ENCODE results near the gene NUDT8. TPM values are rescaled to one million over a fixed set of nuclear protein-coding genes. Genes with fewer than 3 reads are reported as not detected.

NUDT8 gene, protein sequence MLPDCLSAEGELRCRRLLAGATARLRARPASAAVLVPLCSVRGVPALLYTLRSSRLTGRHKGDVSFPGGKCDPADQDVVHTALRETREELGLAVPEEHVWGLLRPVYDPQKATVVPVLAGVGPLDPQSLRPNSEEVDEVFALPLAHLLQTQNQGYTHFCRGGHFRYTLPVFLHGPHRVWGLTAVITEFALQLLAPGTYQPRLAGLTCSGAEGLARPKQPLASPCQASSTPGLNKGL
- total RNA-seq (2022; extraction: Qiagen RNA extraction): 7.3 to 15.3 TPM (median 14.6 TPM) in 5 replicates

DNA sequence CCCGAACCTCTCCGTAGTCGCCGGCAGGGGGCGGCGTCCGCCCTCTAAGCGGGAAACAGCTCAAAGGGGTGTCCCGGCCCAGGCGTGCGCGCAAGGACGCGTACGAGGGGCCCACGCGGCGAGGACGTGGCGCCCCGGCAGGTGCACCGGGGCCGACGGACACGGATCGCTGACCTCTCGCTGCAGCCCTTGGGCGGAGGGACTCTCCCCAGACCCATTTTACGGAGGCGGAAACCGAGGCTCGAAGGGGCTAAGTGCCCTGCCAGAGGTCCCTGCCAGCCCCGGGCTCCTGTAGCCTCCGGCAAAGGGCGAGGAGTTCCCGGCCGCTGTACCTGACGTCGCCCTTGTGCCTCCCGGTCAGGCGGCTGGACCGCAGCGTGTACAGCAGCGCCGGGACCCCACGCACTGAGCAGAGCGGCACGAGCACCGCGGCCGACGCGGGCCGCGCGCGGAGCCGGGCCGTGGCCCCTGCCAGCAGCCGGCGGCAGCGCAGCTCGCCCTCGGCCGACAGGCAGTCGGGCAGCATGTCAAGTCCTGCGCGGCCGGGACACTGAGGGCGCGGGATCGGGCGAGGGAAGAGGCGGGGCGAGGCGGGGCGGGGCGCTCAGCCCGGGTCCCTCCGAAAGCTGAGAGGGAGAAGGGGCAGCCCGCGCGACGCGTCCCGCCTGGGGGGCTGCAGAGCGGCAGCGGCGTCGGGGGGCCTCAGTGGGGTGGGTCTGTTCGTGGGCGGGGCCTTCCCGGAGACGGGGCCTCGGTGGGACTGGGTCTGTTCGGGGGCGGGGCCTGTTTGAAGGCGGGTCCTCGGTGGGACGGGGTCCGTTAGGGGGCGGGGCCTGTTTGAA, at the start of gene NUDT8:
Gene NUDT8 (minus strand): TSS at position 552 of the 842 bp plus-strand sequence. CDS start 26 bp downstream, at position 526.

DNA sequence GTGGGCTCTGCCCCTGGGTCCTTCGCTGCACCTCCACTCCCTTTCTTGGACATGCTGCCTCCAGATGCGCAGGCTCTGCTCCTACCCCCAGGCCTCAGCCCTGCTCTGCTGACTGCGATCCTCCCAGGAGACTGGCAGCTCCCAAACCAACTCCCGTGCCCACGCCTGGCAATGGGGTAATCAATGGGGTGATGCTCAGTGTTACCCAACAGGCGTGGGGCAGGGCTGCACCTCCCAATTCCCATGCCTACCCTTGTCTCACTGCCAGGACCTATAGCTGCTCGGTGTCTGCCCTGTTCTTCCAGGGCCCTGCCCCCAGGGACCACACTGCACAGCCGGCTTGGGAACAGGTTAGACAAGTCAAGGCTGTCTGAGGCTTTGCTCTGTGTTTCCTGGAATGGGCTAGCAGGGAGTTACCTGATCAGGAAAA, 44.7 kb upstream of the NUDT8 start, which contains the start of gene ALDH3B2:
Gene ALDH3B2 (minus strand): TSS at position 182 of the 430 bp plus-strand sequence. CDS start 7,688 bp downstream, outside the sequence.

DNA sequence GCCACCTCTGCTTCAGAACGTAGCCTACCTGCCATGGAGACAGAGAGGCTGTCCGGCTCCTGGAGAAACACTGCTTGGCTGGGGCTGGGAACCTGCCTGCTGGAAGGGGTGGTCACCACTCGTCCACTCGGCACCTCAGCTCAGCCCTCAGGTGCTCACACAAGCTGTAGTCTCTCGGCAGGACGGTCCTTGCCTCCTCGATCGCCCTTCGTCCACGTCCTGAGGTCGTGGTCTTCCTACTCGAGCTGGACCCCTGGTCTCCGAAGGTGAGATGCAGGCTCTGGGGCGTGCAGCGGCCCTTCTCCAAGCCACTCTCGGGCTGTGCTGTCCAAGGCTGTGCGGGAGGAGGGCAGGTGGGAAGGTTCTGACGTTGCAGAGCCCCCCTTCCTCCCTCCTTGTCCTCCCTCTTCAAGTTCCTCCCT, 9.7 kb upstream of the NUDT8 start, which contains the start of gene TBX10:
Gene TBX10 (minus strand): TSS at position 326 of the 422 bp plus-strand sequence. CDS start 291 bp downstream, at position 35.

DNA sequence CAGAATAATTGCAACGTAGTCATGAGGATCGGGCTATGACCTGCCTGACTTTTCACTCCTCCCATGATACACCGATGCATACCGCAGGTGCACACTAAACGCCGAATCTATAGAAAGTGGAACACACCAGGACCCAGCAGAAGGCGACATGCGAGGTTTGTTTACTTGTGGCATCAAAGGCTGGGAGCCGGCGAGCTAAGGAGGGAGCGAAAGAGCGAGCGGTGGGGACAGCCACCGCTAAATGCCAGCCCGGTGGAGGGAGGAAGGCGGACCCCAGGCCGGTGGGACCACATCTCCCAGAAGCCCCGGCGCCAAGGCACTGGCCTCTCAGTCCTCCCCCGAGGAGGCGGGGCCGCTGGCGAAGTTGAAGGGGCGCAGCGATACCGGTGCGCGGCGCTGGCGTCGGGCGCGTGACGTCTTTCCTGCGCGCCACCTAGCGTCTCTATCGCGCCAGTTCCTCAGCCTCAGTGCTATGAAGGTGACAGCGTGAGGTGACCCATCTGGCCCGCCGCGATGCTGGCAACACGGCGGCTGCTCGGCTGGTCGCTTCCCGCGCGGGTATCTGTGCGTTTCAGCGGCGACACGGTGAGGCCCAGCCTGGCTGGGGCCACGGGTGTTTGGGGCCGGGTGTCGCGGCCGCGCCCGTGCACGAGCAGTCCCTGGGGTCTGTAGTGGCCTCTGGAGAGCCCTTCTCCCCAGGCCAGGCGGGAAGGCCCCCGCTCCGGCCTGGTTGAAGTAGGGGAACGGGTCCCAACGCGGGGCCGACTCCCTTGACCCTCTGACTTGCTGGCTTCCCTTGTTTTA, 23.0 kb downstream of the NUDT8 start, which contains the start of gene NDUFV1:
Gene NDUFV1 (plus strand): TSS at position 445 of the 804 bp plus-strand sequence. CDS start 69 bp downstream, at position 514.

DNA sequence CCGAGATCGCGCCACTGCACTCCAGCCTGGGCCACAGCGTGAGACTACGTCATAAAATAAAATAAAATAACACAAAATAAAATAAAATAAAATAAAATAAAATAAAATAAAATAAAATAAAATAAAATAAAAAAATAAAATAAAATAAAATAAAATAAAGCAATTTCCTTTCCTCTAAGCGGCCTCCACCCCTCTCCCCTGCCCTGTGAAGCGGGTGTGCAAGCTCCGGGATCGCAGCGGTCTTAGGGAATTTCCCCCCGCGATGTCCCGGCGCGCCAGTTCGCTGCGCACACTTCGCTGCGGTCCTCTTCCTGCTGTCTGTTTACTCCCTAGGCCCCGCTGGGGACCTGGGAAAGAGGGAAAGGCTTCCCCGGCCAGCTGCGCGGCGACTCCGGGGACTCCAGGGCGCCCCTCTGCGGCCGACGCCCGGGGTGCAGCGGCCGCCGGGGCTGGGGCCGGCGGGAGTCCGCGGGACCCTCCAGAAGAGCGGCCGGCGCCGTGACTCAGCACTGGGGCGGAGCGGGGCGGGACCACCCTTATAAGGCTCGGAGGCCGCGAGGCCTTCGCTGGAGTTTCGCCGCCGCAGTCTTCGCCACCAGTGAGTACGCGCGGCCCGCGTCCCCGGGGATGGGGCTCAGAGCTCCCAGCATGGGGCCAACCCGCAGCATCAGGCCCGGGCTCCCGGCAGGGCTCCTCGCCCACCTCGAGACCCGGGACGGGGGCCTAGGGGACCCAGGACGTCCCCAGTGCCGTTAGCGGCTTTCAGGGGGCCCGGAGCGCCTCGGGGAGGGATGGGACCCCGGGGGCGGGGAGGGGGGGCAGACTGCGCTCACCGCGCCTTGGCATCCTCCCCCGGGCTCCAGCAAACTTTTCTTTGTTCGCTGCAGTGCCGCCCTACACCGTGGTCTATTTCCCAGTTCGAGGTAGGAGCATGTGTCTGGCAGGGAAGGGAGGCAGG, 46.2 kb downstream of the NUDT8 start, which contains the start of gene GSTP1:
Gene GSTP1 (plus strand): TSS at position 566 of the 958 bp plus-strand sequence. CDS start 32 bp downstream, at position 598.

Other genes starting within 250 kb of the NUDT8 start
- 20.0 to 29.1 TPM (median 28.0 TPM) in 5 replicates for gene RAD9A, start 238.0 kb downstream of the NUDT8 start, total RNA-seq (2022; extraction: Qiagen RNA extraction)
- gene PPP1CA, start 228.1 kb downstream of the NUDT8 start, total RNA-seq (2022; extraction: Qiagen RNA extraction): 277 to 291 TPM (median 280 TPM) in 5 replicates
- gene TBC1D10C, start 225.9 kb downstream of the NUDT8 start, total RNA-seq (2022; extraction: Qiagen RNA extraction): 0.07 to 0.17 TPM (median 0.10 TPM) in 4 of 5 replicates, not detected in the other
- 0.12 to 0.21 TPM (median 0.13 TPM) in 5 replicates for gene CARNS1, start 214.3 kb downstream of the NUDT8 start, total RNA-seq (2022; extraction: Qiagen RNA extraction)
- 41.7 to 51.2 TPM (median 49.8 TPM) in 5 replicates for gene RPS6KB2, start 201.4 kb downstream of the NUDT8 start, total RNA-seq (2022; extraction: Qiagen RNA extraction)
- 0.23 to 0.34 TPM (median 0.28 TPM) in 5 replicates for gene PTPRCAP, start 192.3 kb downstream of the NUDT8 start, total RNA-seq (2022; extraction: Qiagen RNA extraction)
- gene CORO1B, start 186.5 kb downstream of the NUDT8 start, total RNA-seq (2022; extraction: Qiagen RNA extraction): 56.1 to 66.9 TPM (median 61.3 TPM) in 5 replicates
- 0.03 to 0.08 TPM in 2 of 5 replicates, not detected in the others for gene GPR152, start 177.2 kb downstream of the NUDT8 start, total RNA-seq (2022; extraction: Qiagen RNA extraction)
- not detected in 5 replicates for gene CABP4, start 174.6 kb downstream of the NUDT8 start, total RNA-seq (2022; extraction: Qiagen RNA extraction)
- 53.4 to 68.0 TPM (median 64.3 TPM) in 5 replicates for gene TMEM134, start 160.7 kb downstream of the NUDT8 start, total RNA-seq (2022; extraction: Qiagen RNA extraction)
- gene AIP, start 146.9 kb downstream of the NUDT8 start, total RNA-seq (2022; extraction: Qiagen RNA extraction): 42.0 to 49.2 TPM (median 45.5 TPM) in 5 replicates
- gene PITPNM1, start 124.6 kb downstream of the NUDT8 start, total RNA-seq (2022; extraction: Qiagen RNA extraction): 28.9 to 42.9 TPM (median 37.8 TPM) in 5 replicates
- 58.0 to 88.8 TPM (median 86.2 TPM) in 5 replicates for gene CDK2AP2, start 121.8 kb downstream of the NUDT8 start, total RNA-seq (2022; extraction: Qiagen RNA extraction)
- not detected in 5 replicates for gene CABP2, start 106.5 kb downstream of the NUDT8 start, total RNA-seq (2022; extraction: Qiagen RNA extraction)
- 1,419 to 1,819 TPM (median 1,677 TPM) in 5 replicates for gene GSTP1, start 46.1 kb downstream of the NUDT8 start, total RNA-seq (2022; extraction: Qiagen RNA extraction)
- 135 to 153 TPM (median 148 TPM) in 5 replicates for gene NDUFV1, start 23.0 kb downstream of the NUDT8 start, total RNA-seq (2022; extraction: Qiagen RNA extraction)
- not detected in 5 replicates for gene TBX10, start 9.8 kb upstream of the NUDT8 start, total RNA-seq (2022; extraction: Qiagen RNA extraction)
- 0.93 to 1.6 TPM (median 1.4 TPM) in 5 replicates for gene ACY3, start 20.8 kb upstream of the NUDT8 start, total RNA-seq (2022; extraction: Qiagen RNA extraction)
- not detected in 5 replicates for gene ALDH3B2, start 44.7 kb upstream of the NUDT8 start, total RNA-seq (2022; extraction: Qiagen RNA extraction)

All from A549 treated with AZD2906 at 1 μM for 4 hours (cell line).